Testis (tissue), 3 donors: Measurements from ENCODE around the gene RAB11FIP3. TPM values are rescaled to one million over a fixed set of nuclear protein-coding genes. Genes with fewer than 3 reads are reported as not detected.
A peak's percentile ranks its signal among the peaks of the same experiment; 100 is the strongest.
"Not testable (repeated sequence)": the region's sequence is repeated elsewhere in the genome, so short reads cannot be mapped to it uniquely, and the experiment has no call there.

Source experiments
- DNase-seq: peaks from one replicate; pipeline ENCODE4 v3.0.0-alpha.2; 2019
- H3K27ac ChIP-seq, 2 donors: fragments of 200-600 bp; sonication (generic); one replicate each; pipeline ENCODE4 v1.5.1; 2019
- H3K27me3 ChIP-seq: fragments of 200-600 bp; sonication (generic); one replicate; pipeline ENCODE4 v1.5.1; 2019
- H3K36me3 ChIP-seq: fragments of 200-600 bp; sonication (generic); one replicate; pipeline ENCODE4 v1.5.1; 2017; ENCODE audit warnings: low read depth; ENCODE audit errors: missing control alignments
- H3K4me1 ChIP-seq: fragments of 200-600 bp; sonication (generic); one replicate; pipeline ENCODE4 v1.5.1; 2019
- H3K4me3 ChIP-seq, 2 donors: fragments of 200-600 bp; sonication (generic); one replicate each; pipeline ENCODE4 v1.5.1; 2017 to 2019
- H3K9me3 ChIP-seq: fragments of 200-600 bp; sonication (generic); one replicate; pipeline ENCODE4 v1.5.1; 2017
- CTCF ChIP-seq, 3 experiments: fragments of 450-650 bp in 2 of 3; fragments of 200-600 bp in 1 of 3; sonication (generic) in 1 of 3; IDR thresholded peaks; one replicate each; pipeline ENCODE4 v1.5.1; 2016 to 2019; ENCODE audit warnings: antibody characterized with exemption in 3 of 3, mild to moderate bottlenecking in 2 of 3, moderate library complexity in 1 of 3
- POLR2A ChIP-seq: fragments of 450-650 bp; IDR thresholded peaks from one replicate; pipeline ENCODE4 v1.6.1; 2017; ENCODE audit warnings: antibody characterized with exemption, mild to moderate bottlenecking, moderate library complexity
- WGBS, 2 donors: methylation state at CpG; one replicate each; pipeline ENCODE4 v1.1.5; 2018; 5-methylcytosine and 5-hydroxymethylcytosine counted together
- intact Hi-C: fragments of 100-400 bp; cut with DNase I; formaldehyde crosslinking; loops from one replicate; pipeline ENCODE4 v1.15.1; 2023; ENCODE audit warnings: low total_unique reads
- polyA plus RNA-seq: library from polyadenylated mRNA; stranded (reverse); fragments of 350-450 nt; fragmentation: Illumina TruSeq; extraction: RNeasy Lipid Tissue Mini Kit (QIAGEN cat#74804); gene quantifications from one replicate; pipeline ENCODE4 v1.2.3, GENCODE V29; 2014; ENCODE audit warnings: low read depth, low replicate concordance; ENCODE audit not compliant: insufficient read depth
- total RNA-seq, 2 donors: library from RNA; depleted of rRNA; stranded (reverse); fragments of >200 nt; gene quantifications; one replicate each; pipeline ENCODE4 v1.2.3, GENCODE V29; 2016

RAB11FIP3 gene
- total and polyA plus RNA-seq, 3 donors from 2014 or later: 61.7 to 186 (median 166) TPM

DNA sequence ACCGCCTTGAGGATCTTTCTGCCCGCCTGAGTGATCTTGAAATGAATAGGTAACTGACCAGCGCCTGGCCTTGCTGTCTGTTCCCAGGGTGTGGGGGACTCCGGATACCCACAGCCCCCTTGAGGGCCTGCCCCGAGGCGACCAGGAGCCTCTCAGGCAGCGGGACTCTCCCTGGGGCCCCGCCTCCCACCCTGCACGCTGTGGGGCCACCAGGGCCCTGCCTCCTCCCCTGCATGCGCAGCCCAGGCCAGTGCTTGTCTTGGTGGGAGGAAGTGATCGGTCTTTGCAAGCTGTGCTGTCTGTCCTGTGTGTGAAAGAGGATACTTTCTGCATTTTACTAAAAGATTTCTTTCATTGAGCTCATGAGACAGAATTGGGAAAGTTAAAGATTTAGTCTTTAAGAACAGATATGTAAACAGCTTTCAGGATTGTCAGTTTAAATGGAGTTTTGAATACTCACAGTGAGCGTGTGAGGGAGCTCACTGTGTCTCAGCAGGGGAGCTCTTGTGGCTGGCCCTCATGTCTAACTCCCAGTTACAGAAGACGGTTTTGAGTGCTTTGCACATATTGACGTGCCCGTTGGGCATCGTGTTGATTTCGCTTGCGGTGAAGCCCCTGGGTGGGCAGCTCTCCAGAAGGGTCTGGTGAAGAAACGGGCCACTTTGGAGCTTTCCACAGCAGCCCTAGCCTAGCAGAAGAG lies 65.9 kb downstream of the RAB11FIP3 start:
- DNase-seq: peak; percentile 74
- Histone ChIP-seq H3K36me3 (no peaks in the 10 kb centered on the region), H3K4me3 (peak overlapping the region in 1 of 2 donors; percentile 39), H3K9me3 (no peaks in the 10 kb centered on the region), H3K27me3 (no peaks in the 10 kb centered on the region), H3K27ac (peak overlapping the region in 1 of 2 donors; percentile 27), H3K4me1 (peaks cover 3% of the 10 kb centered on the region)
- TF ChIP-seq CTCF (IDR thresholded peaks at IDR 0.05) (no peak), POLR2A (no peak)
- WGBS, 2 donors: 62 to 74% methylated on average over 19 of the region's 19 CpGs
- intact Hi-C loops: no loop called here

GRCh38 chr16:492211-492875 lies 66.9 kb downstream of the RAB11FIP3 start:
- Histone ChIP-seq H3K27me3 (no peaks in the 10 kb centered on the region), H3K36me3 (no peaks in the 10 kb centered on the region), H3K4me1 (peaks cover 3% of the 10 kb centered on the region), H3K9me3 (no peaks in the 10 kb centered on the region), H3K27ac (peak overlapping the region; percentile 27 to 53), H3K4me3 (peak overlapping the region; percentile 1 to 39)
- 56 to 81% methylated on average over 3 to 29 of the region's 30 CpGs for WGBS, 2 donors
- TF ChIP-seq POLR2A (no peak), CTCF (IDR thresholded peaks at IDR 0.05) (no peak)
- intact Hi-C loops: no loop called here
- DNase-seq: peak; percentile 81

GRCh38 chr16:494676-495075 lies 69.2 kb downstream of the RAB11FIP3 start:
- H3K4me1 ChIP-seq, H3K36me3 ChIP-seq, H3K27ac ChIP-seq, DNase-seq, H3K4me3 ChIP-seq, H3K9me3 ChIP-seq, H3K27me3 ChIP-seq, intact Hi-C loops: not testable (repeated sequence)
- 72 to 76% methylated on average over 15 of the region's 15 CpGs for WGBS, 2 donors

DNA sequence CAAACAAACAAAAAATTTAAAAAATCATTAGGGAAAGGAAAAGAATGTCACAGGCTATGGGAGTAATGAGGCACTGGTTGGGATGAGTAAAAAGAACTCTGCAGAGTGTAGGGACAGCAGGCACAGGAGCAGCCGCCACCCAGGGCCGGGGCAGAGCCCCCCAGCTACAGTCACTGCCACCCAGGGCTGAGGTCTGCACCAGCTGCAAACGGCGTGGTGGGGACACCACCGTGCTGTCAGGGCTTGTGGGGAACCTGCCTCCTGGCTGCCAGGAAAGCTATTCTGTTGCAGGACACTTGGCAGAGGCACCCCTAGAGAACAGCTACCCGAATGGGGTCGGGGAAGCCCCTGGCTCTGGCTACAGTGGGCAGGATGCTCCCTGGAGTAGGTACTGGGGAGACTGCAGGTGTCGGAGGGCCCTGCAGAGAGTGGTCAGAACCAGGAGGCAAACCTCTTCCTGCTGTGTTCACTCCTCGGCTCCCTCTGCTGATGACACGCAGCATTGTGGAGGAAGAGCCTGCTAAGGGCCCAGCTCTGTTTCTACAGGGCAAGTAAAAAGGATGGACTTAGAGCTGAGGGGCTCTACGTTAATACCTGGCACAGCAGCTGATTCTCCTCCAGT lies 69.8 kb downstream of the RAB11FIP3 start:
- WGBS, 2 donors: 81 to 85% methylated on average over 7 to 11 of the region's 11 CpGs
- Histone ChIP-seq H3K36me3 (no peaks in the 10 kb centered on the region), H3K27ac (no peak overlapping the region), H3K27me3 (no peaks in the 10 kb centered on the region), H3K9me3 (no peaks in the 10 kb centered on the region), H3K4me1 (peaks cover 3% of the 10 kb centered on the region), H3K4me3 (no peak overlapping the region)
- peak; percentile 60 for DNase-seq
- intact Hi-C loops: no loop called here
- no peak for TF ChIP-seq POLR2A
- TF ChIP-seq CTCF (IDR thresholded peaks at IDR 0.05): peak in 1 of 3 experiments; percentile 29

DNA sequence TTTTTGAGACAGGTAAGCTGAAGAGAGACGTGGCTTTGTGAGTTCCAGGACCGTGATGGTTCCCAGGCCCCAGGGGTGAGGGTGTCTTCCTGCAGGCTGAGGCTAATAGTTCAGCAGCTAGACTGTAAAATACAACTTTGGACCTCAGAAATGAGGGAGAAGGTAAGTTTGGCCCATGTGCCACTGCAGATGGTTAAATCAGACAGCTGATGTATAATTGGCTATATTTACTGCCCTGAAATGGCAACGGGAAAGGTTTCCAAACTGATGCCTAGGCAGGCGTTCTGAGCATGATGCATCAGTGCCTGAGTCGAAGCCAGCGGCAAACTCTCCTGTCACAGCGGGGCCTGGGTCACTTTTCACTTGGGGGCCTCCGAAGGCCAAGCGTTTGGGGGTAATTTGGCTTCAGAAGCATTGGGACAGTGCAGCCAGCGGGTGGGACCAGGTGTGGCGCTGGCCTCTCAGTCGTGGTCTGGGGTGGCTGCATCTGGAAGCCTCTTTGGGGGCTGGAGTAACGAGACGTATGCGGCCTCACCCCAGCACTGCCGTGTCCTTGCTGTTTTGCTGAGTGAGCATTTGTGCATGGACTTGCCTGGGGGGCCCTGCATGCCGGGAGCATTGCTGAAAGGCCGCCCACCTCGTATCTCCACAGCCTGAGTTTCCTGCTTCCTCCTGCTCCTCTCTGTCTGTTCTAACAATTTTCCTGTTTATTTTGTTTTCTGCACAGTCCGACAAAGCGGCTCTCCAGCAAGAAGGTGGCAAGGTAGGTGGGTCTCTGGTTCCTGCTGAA lies 70.8 kb downstream of the RAB11FIP3 start:
- no peak for TF ChIP-seq CTCF (IDR thresholded peaks at IDR 0.05)
- no peak for TF ChIP-seq POLR2A
- no peaks in the 10 kb centered on the region for H3K9me3 ChIP-seq
- 80 to 83% methylated on average over 20 to 21 of the region's 21 CpGs for WGBS, 2 donors
- intact Hi-C loops: no loop called here
- H3K36me3 ChIP-seq: no peaks in the 10 kb centered on the region
- H3K27me3 ChIP-seq: no peaks in the 10 kb centered on the region
- H3K4me1 ChIP-seq: peaks cover 3% of the 10 kb centered on the region
- no peak for DNase-seq
- H3K27ac ChIP-seq: no peak overlapping the region
- H3K4me3 ChIP-seq: no peak overlapping the region
